Calu3 (cell line): Measurements from ENCODE around the gene ZNF232. TPM values are rescaled to one million over a fixed set of nuclear protein-coding genes. Genes with fewer than 3 reads are reported as not detected.

ENCODE experiments used
- BruUV-seq: library from RNA; stranded (reverse); fragments of 400-500 nt; replicated peaks from 2 replicates; lab custom pipeline; 2021; lab: Mats Ljungman, UMichigan
- CTCF ChIA-PET: fragments of 300-600 bp; sonication (Branson Sonifier 250); formaldehyde crosslinking; loops from one replicate; lab custom pipeline; 2022; ENCODE audit warnings: antibody characterized with exemption; lab: Charles Lee
- DNase-seq: peaks from one replicate; pipeline ENCODE4 v3.0.0; 2022
- H3K27ac Mint-ChIP-seq: one replicate; pipeline ENCODE4 v1.8.0; 2022; ENCODE audit warnings: mixed read lengths; ENCODE audit not compliant: unreplicated experiment
- H3K27me3 Mint-ChIP-seq: one replicate; pipeline ENCODE4 v1.8.0; 2022; ENCODE audit warnings: mixed read lengths; ENCODE audit not compliant: unreplicated experiment
- H3K36me3 Mint-ChIP-seq: one replicate; pipeline ENCODE4 v1.8.0; 2022; ENCODE audit warnings: mild to moderate bottlenecking, moderate library complexity, mixed read lengths; ENCODE audit not compliant: insufficient read depth, unreplicated experiment
- H3K4me1 Mint-ChIP-seq: one replicate; pipeline ENCODE4 v1.8.0; 2022; ENCODE audit warnings: mild to moderate bottlenecking, low read depth, mixed read lengths; ENCODE audit not compliant: unreplicated experiment
- H3K4me3 Mint-ChIP-seq: one replicate; pipeline ENCODE4 v1.8.0; 2022; ENCODE audit warnings: mild to moderate bottlenecking, low read depth, moderate library complexity, mixed read lengths; ENCODE audit not compliant: unreplicated experiment
- H3K9me3 Mint-ChIP-seq: one replicate; pipeline ENCODE4 v1.8.0; 2022; ENCODE audit warnings: low read depth, mixed read lengths; ENCODE audit not compliant: unreplicated experiment
- CTCF ChIP-seq: fragments of 200-600 bp; IDR thresholded peaks from one replicate; pipeline ENCODE4 v1.8.0; 2022; ENCODE audit warnings: antibody characterized with exemption; ENCODE audit not compliant: unreplicated experiment
- intact Hi-C: fragments of 100-400 bp; cut with micrococcal nuclease; formaldehyde crosslinking; loops from one replicate; pipeline ENCODE4 v1.10.0; 2022; ENCODE audit not compliant: unreplicated experiment
- total RNA-seq: library from RNA; stranded (reverse); gene quantifications from 2 replicates; pipeline ENCODE4 v1.2.3, GENCODE V29; 2022

Gene ZNF232
- total RNA-seq, 1 experiment from 2014 or later: 8.4 TPM

- intact Hi-C loops: no loop called here
- DNase-seq: no peak
- TF ChIP-seq CTCF: no peak
- Mint-ChIP-seq H3K4me1 (no peaks in the 10 kb centered on the region), H3K27ac (no peak overlapping the region), H3K27me3 (no peaks in the 10 kb centered on the region), H3K9me3 (no peaks in the 10 kb centered on the region), H3K4me3 (no peak overlapping the region), H3K36me3 (no peaks in the 10 kb centered on the region)
- no TSS peak for BruUV-seq
- CTCF ChIA-PET: no interaction called here
Observed at GRCh38 chr17:5069724-5070123, 42.0 kb downstream of the ZNF232 start.

- intact Hi-C loops: no loop called here
- Mint-ChIP-seq H3K36me3 (no peaks in the 10 kb centered on the region), H3K4me3 (no peak overlapping the region), H3K4me1 (no peaks in the 10 kb centered on the region), H3K27me3 (no peaks in the 10 kb centered on the region), H3K27ac (no peak overlapping the region), H3K9me3 (no peaks in the 10 kb centered on the region)
- TF ChIP-seq CTCF: no peak
- no TSS peak for BruUV-seq
- no peak for DNase-seq
- CTCF ChIA-PET: no interaction called here
Observed at GRCh38 chr17:5068236-5068635, 43.4 kb downstream of the ZNF232 start.

GRCh38 chr17:5065227-5065744 lies 46.4 kb downstream of the ZNF232 start:
- no peak overlapping the region for H3K4me3 Mint-ChIP-seq
- CTCF ChIA-PET: no interaction called here
- no peak overlapping the region for H3K27ac Mint-ChIP-seq
- no peak for TF ChIP-seq CTCF
- no peaks in the 10 kb centered on the region for H3K36me3 Mint-ChIP-seq
- BruUV-seq: no TSS peak
- intact Hi-C loops: no loop called here
- H3K27me3 Mint-ChIP-seq: no peaks in the 10 kb centered on the region
- no peaks in the 10 kb centered on the region for H3K9me3 Mint-ChIP-seq
- no peaks in the 10 kb centered on the region for H3K4me1 Mint-ChIP-seq
- no peak for DNase-seq

Other genes with a start within 250 kb of the ZNF232 start
- 2.1 and 3.2 TPM in 2 replicates for gene C17orf107, start 212.3 kb downstream of the ZNF232 start, total RNA-seq
- gene CHRNE, start 208.8 kb downstream of the ZNF232 start, total RNA-seq: 0.19 TPM in 1 of 2 replicates, not detected in the other
- gene GP1BA, start 179.6 kb downstream of the ZNF232 start, total RNA-seq: not detected in 2 replicates
- 37.7 and 38.4 TPM in 2 replicates for gene SLC25A11, start 171.8 kb downstream of the ZNF232 start, total RNA-seq
- gene RNF167, start 171.6 kb downstream of the ZNF232 start, total RNA-seq: 65.2 and 77.0 TPM in 2 replicates
- gene PFN1, start 163.3 kb downstream of the ZNF232 start, total RNA-seq: 580 and 605 TPM in 2 replicates
- 12.3 and 12.9 TPM in 2 replicates for gene ENO3, start 160.8 kb downstream of the ZNF232 start, total RNA-seq
- gene SPAG7, start 144.1 kb downstream of the ZNF232 start, total RNA-seq: 34.3 and 34.9 TPM in 2 replicates
- gene CAMTA2, start 124.2 kb downstream of the ZNF232 start, total RNA-seq: 21.4 and 32.3 TPM in 2 replicates
- gene INCA1, start 114.4 kb downstream of the ZNF232 start, total RNA-seq: 0.54 TPM in 1 of 2 replicates, not detected in the other
- 65.9 and 69.4 TPM in 2 replicates for gene KIF1C, start 113.9 kb downstream of the ZNF232 start, total RNA-seq
- 0.34 TPM in 1 of 2 replicates, not detected in the other for gene SLC52A1, start 76.5 kb downstream of the ZNF232 start, total RNA-seq
- not detected in 2 replicates for gene ZFP3, start 33.4 kb downstream of the ZNF232 start, total RNA-seq
- gene USP6, start 4.2 kb upstream of the ZNF232 start, total RNA-seq: not detected in 2 replicates
- 12.9 and 13.3 TPM in 2 replicates for gene ZNF594, start 80.0 kb upstream of the ZNF232 start, total RNA-seq
- not detected in 2 replicates for gene SCIMP, start 123.0 kb upstream of the ZNF232 start, total RNA-seq
- 29.2 and 33.5 TPM in 2 replicates for gene RABEP1, start 170.4 kb upstream of the ZNF232 start, total RNA-seq